HepG2 (cell line): ENCODE measurements around the gene TMEM141. TPM values are rescaled to one million over a fixed set of nuclear protein-coding genes. Genes with fewer than 3 reads are reported as not detected.

ENCODE experiments used
- AFF4 ChIP-seq: sonication (generic); formaldehyde crosslinking; IDR thresholded peaks from 2 replicates; pipeline ENCODE4 v1.4.0; 2020; ENCODE audit warnings: missing genetic modification reagents
- ASH2L ChIP-seq: fragments of 300-600, 200-600 bp; sonication (generic); IDR thresholded peaks from 2 replicates; pipeline ENCODE4 v1.7.0; 2017; ENCODE audit warnings: low read depth, mild to moderate bottlenecking, moderate library complexity, mixed read lengths, low read length; ENCODE audit not compliant: insufficient read length
- FOXJ3 ChIP-seq: sonication (generic); formaldehyde crosslinking; IDR thresholded peaks from 2 replicates; pipeline ENCODE4 v1.4.0; 2020; ENCODE audit warnings: missing genetic modification reagents, mild to moderate bottlenecking, borderline replicate concordance
- GRHL1 ChIP-seq: sonication (generic); formaldehyde crosslinking; conservative IDR thresholded peaks from 2 replicates; pipeline ENCODE4 v1.8.0; 2022; ENCODE audit warnings: missing genetic modification reagents
- IRF2 ChIP-seq: IDR thresholded peaks from 2 replicates; pipeline ENCODE4 v1.6.1; 2018; ENCODE audit warnings: missing genetic modification reagents, missing compliant biosample characterization
- KLF16 ChIP-seq, 2 experiments: sonication (generic) in 1 of 2; formaldehyde crosslinking in 1 of 2; IDR thresholded peaks; 2 replicates each; pipeline versions ENCODE4 v1.6.1 to v1.8.0; 2016 to 2023; ENCODE audit warnings: missing genetic modification reagents in 2 of 2, missing compliant biosample characterization in 1 of 2
- MIER2 ChIP-seq: IDR thresholded peaks from 2 replicates; pipeline ENCODE4 v1.6.1; 2016; ENCODE audit warnings: missing biosample characterization, missing genetic modification reagents
- MNT ChIP-seq: fragments of 450-650 bp; IDR thresholded peaks from 2 replicates; pipeline ENCODE4 v1.6.1; 2016
- MXI1 ChIP-seq: IDR thresholded peaks from 3 replicates; pipeline ENCODE4 v1.6.1; 2012; ENCODE audit warnings: low read depth, low read length, inconsistent platforms, borderline replicate concordance
- POLR2A ChIP-seq, 2 experiments: IDR thresholded peaks; 2 replicates each; pipeline ENCODE4 v1.6.1; 2011; ENCODE audit warnings: low read depth in 2 of 2, low read length in 2 of 2, mild to moderate bottlenecking in 1 of 2, moderate library complexity in 1 of 2; ENCODE audit not compliant: insufficient read depth in 1 of 2
- PPARG ChIP-seq: conservative IDR thresholded peaks from 2 replicates; pipeline ENCODE4 v1.6.1; 2016; ENCODE audit warnings: missing biosample characterization, missing genetic modification reagents
- SALL2 ChIP-seq: sonication (generic); formaldehyde crosslinking; IDR thresholded peaks from 2 replicates; pipeline ENCODE4 v1.8.1; 2023; ENCODE audit warnings: mild to moderate bottlenecking, missing genetic modification reagents, inconsistent platforms
- SMAD1 ChIP-seq: sonication (generic); formaldehyde crosslinking; IDR thresholded peaks from 2 replicates; pipeline ENCODE4 v1.4.0; 2020; ENCODE audit warnings: missing genetic modification reagents, low read depth, mild to moderate bottlenecking, borderline replicate concordance
- TEAD2 ChIP-seq: sonication (generic); formaldehyde crosslinking; IDR thresholded peaks from 2 replicates; pipeline ENCODE4 v1.9.0; 2021; ENCODE audit warnings: missing genetic modification reagents
- TMF1 ChIP-seq: sonication (generic); formaldehyde crosslinking; IDR thresholded peaks from 2 replicates; pipeline ENCODE4 v1.8.1; 2022; ENCODE audit warnings: low read depth, missing genetic modification reagents
- ZNF331 ChIP-seq: sonication (generic); formaldehyde crosslinking; IDR thresholded peaks from 2 replicates; pipeline ENCODE4 v1.4.0; 2020; ENCODE audit warnings: missing genetic modification reagents
- ZNF562 ChIP-seq: sonication (generic); formaldehyde crosslinking; IDR thresholded peaks from 2 replicates; pipeline ENCODE4 v1.8.0; 2022; ENCODE audit warnings: missing genetic modification reagents, borderline replicate concordance
- ZNF670 ChIP-seq: sonication (generic); formaldehyde crosslinking; IDR thresholded peaks from 2 replicates; pipeline ENCODE4 v1.8.0; 2022; ENCODE audit warnings: mild to moderate bottlenecking, missing genetic modification reagents, borderline replicate concordance
- ZSCAN25 ChIP-seq: sonication (generic); formaldehyde crosslinking; IDR thresholded peaks from 2 replicates; pipeline ENCODE4 v1.8.0; 2022; ENCODE audit warnings: mild to moderate bottlenecking, missing genetic modification reagents
- polyA plus RNA-seq, 8 experiments: library from polyadenylated mRNA; depleted of rRNA in 3 of 8; stranded (reverse) in 7 of 8; unstranded in 1 of 8; fragments of >200 nt; fragmentation: Illumina TruSeq in 4 of 8; extraction: Trizol in 4 of 8; gene quantifications; 2 replicates each; pipeline versions ENCODE4 v1.2.1 to v1.2.3, GENCODE V29; 2011 to 2016; ENCODE audit warnings: low read depth in 4 of 8, missing spikeins in 1 of 8, mixed read lengths in 1 of 8; ENCODE audit not compliant: insufficient read depth in 1 of 8
- total RNA-seq, 5 experiments: library from RNA; depleted of rRNA; stranded (reverse); fragments of >200 nt; fragmentation: Illumina TruSeq; extraction: Trizol; gene quantifications; 2 replicates each; pipeline ENCODE4 v1.2.3, GENCODE V29; 2016; ENCODE audit warnings: low read depth in 1 of 5
- TF ChIP-seq, protein P1 (sequence below): sonication (generic); formaldehyde crosslinking; IDR thresholded peaks from 2 replicates; pipeline ENCODE4 v1.8.0; 2023; ENCODE audit warnings: mild to moderate bottlenecking, missing genetic modification reagents

Gene TMEM141
- total and polyA plus RNA-seq, 2 of the 13 experiments (the other 11 are each of a cell fraction or from before 2014, with no cell fraction given): 81.0 to 202 TPM

GRCh38 chr9:136790640-136791515 lies at the start of gene TMEM141 (continued):
- TF ChIP-seq, protein P1, sequence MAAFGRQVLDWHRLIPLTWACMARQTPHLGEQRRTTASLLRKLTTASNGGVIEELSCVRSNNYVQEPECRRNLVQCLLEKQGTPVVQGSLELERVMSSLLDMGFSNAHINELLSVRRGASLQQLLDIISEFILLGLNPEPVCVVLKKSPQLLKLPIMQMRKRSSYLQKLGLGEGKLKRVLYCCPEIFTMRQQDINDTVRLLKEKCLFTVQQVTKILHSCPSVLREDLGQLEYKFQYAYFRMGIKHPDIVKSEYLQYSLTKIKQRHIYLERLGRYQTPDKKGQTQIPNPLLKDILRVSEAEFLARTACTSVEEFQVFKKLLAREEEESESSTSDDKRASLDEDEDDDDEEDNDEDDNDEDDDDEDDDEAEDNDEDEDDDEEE (CRISPR knock-in tag): 0 out of 2 replicates have a peak, but pooled peaks have one; percentile 20
- TF ChIP-seq TMF1 (0 out of 2 replicates have a peak, but pooled peaks have one; percentile 25), ASH2L (peak; percentile 20), KLF16 (CRISPR knock-in tag; IDR thresholded peaks at IDR 0.05) (peak in 1 of 2 experiments; percentile 35; a peak in 2 of 4 replicates), SALL2 (CRISPR knock-in tag) (peak; percentile 83; the same call in 1 of the 2 replicates), ZNF331 (CRISPR knock-in tag) (peak; percentile 56; the same call in 1 of the 2 replicates), ZNF670 (CRISPR knock-in tag) (0 out of 2 replicates have a peak, but pooled peaks have one; percentile 50), ZSCAN25 (0 out of 2 replicates have a peak, but pooled peaks have one; percentile 15), IRF2 (CRISPR knock-in tag) (peak; percentile 34), AFF4 (CRISPR knock-in tag) (peak; percentile 66; the same call in 1 of the 2 replicates), POLR2A (IDR thresholded peaks at IDR 0.05; ENCODE audit: insufficient read depth in 1 of 2, low read depth in 2 of 2, low read length in 2 of 2) (peak in 1 of 2 experiments; percentile 49; a peak in 1 of 4 replicates), ZNF562 (CRISPR knock-in tag) (no peak), MXI1 (peak; percentile 78; the same call in 1 of the 3 replicates), GRHL1 (CRISPR knock-in tag) (no peak), MIER2 (CRISPR knock-in tag) (peak; percentile 9; the same call in 1 of the 2 replicates), SMAD1 (CRISPR knock-in tag) (no peak; the same call in 1 of the 2 replicates), MNT (peak; percentile 39), FOXJ3 (CRISPR knock-in tag) (no peak), TEAD2 (no peak), PPARG (CRISPR knock-in tag) (0 out of 2 replicates have a peak, but pooled peaks have one; percentile 24)
